GM18861 (cell line): Measurements from ENCODE around the gene TTF2.
"Not testable (repeated sequence)": the region's sequence is repeated elsewhere in the genome, so short reads cannot be mapped to it uniquely, and the experiment has no call there.

Source experiments
- ATAC-seq: cut with Tn5 transposase; IDR thresholded peaks from one replicate; pipeline ENCODE4 v1.9.1; 2021; ENCODE audit not compliant: unreplicated experiment

The TTF2 gene

GRCh38 chr1:117092594-117092993 lies 32.5 kb downstream of the TTF2 start:
- ATAC-seq = no peak

- no peak for ATAC-seq
Measured at GRCh38 chr1:117093091-117093534, 33.0 kb downstream of the TTF2 start.

DNA sequence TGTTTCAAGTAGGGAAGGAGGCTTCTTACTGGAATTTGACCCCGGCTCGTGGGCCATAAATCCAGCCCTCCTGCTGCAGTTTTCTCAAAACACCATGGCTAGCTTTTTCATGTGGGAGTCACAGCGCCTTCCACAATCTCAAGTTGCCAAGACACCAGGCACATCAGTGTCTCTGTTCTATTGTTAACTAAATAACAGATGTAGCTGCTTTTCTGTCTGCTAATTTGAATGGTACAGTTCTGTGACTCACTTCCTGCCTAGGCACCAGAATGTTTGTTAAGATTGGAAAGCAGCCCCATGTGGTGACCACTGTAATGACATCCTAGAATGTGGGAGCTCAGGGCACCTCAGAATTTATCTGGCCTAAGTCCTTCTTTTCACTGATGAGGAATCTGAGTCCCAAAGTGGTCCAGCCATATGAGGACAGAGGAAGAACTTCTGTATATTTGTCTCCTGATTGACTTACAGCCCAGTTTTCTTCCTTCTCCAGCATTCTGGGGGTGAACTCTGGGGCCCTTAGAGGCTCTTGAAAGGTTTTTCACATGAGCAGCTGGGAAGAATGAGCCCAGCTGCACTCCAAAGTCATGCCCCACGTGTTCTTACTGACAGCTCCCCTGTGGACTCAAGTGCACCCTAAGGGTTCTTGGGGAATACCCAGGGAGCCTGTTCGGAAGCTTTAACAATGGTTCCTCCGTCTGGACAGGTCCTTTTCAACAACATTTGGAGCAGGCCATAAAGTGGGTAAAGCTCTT lies 33.9 kb downstream of the TTF2 start:
- peak; percentile 89 for ATAC-seq

- no peak for ATAC-seq
Measured at GRCh38 chr1:117094841-117095604, 34.9 kb downstream of the TTF2 start.

DNA sequence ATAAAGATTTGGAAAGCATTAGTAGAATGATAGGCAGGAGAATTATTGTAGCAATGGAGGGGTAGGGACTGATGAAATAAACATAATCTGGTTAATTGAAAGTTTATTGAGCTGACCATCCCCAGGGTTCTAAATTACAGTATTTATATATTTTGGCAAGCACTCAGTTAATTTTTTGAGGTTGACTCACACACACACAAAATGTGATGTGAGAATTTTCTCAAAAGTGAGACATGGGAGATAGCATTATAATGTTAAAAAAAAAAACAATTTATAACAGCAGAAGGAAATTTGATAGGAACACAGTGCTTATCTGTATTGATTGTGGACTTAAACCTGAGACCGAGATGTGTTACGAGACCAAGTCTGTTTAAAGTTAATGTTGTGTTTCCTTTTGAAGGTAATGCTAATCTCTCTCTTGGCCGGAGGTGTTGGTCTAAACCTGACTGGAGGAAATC lies 36.9 kb downstream of the TTF2 start:
- ATAC-seq = no peak

GRCh38 chr1:117097443-117097842 lies 37.3 kb downstream of the TTF2 start:
- ATAC-seq = no peak

- ATAC-seq = no peak
Measured at GRCh38 chr1:117098287-117098890, 38.3 kb downstream of the TTF2 start.

GRCh38 chr1:117101334-117101733 lies 41.2 kb downstream of the TTF2 start:
- ATAC-seq = no peak

GRCh38 chr1:117101858-117102257 lies 41.7 kb downstream of the TTF2 start:
- ATAC-seq = not testable (repeated sequence)

GRCh38 chr1:117104986-117105385 lies 44.9 kb downstream of the TTF2 start:
- ATAC-seq = no peak

GRCh38 chr1:117105722-117106121 lies 45.6 kb downstream of the TTF2 start:
- ATAC-seq = no peak

- no peak for ATAC-seq
Measured at GRCh38 chr1:117106478-117106877, 46.4 kb downstream of the TTF2 start.

DNA sequence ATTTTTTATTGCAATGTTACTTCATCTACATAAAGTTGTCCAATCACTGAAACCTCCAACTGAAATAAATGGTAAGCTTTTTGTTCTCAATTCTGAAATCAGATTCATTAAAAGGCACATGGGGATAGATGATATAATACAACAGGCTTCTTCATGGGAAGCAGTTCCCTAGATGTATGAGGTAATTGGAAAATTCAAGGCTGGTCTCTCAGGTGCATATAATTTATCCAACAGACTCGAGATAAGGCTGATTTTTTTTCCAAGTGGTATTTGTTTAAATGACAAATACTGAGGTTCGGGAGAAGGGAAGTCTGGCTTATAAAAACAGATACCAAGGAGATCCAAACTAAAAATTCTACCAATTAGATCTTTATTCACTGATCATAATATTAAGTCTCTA lies 47.2 kb downstream of the TTF2 start:
- ATAC-seq = no peak

DNA sequence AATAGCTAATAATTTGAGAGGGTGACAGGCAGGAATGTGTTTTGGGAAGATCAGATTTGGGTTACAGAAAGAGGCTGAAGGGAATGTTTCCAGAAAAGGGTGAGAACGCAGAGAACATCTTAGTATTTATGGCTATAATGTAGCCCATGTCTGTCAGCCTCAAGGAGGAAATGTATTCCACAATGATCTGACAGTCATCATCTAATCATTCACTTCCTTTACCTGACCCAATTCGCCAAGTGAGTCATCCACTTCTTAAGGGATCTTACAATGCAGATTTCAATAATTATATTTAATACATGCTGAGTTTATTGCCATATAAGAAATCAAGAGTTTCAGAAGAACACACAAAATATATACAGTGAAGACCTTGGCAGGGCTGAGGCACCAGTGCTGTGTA lies 50.6 kb downstream of the TTF2 start:
- no peak for ATAC-seq

- ATAC-seq = no peak
Measured at GRCh38 chr1:117112047-117112717, 52.1 kb downstream of the TTF2 start.

DNA sequence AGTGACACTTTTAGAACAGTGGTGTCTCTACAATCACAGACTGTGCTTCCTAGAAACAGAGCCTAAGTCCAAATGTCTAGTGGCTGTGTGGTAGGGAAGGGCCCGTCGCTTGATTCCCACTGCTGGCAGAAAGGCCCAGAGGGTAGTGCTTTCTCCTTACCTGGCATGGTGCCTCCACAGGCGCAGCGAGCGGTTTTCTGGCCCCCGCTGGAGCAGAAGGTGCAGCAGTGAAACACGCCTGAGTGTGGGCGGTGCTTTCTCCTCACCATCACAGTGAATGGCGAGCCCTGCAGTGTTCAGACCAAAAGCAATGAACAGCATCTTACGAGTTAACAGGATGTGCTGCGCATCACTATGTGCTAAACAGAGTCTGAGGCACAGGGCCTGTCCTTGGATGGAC lies 53.1 kb downstream of the TTF2 start:
- no peak for ATAC-seq

GRCh38 chr1:117114877-117115276 lies 54.8 kb downstream of the TTF2 start:
- ATAC-seq = no peak

DNA sequence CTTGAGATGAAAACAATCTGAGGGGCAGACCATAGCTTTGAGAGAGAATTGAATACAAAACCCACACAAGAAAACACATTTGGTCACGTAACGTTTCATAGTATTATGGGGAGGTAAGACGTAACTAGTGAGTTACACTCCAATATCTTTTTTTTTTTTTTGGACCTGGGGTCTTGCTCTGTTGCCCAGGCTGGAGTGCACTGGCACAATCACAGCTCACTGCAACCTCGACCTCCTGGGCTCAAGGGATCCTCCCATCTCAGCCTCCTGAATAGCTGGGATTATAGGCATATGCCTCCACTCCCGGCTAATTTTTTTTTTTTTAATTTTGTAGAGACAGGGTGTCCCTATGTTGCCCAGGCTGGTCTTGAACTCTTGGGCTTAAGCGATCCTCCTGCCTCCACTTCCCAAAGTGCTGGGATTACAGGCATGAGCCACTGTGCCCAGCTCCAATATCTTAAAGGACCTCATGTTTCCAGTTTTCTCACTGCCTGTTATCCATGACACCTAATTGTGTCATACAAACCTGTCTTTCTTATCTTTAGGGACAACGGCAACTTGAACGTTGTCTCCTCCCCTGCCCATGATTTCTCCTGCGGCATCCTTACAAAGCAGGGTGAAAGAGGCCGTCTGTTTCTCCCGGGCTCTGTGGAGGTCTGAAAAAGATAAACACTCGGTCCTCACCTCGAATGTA lies 56.1 kb downstream of the TTF2 start:
- no peak for ATAC-seq

GRCh38 chr1:117116784-117117130 lies 56.6 kb downstream of the TTF2 start:
- ATAC-seq = no peak

DNA sequence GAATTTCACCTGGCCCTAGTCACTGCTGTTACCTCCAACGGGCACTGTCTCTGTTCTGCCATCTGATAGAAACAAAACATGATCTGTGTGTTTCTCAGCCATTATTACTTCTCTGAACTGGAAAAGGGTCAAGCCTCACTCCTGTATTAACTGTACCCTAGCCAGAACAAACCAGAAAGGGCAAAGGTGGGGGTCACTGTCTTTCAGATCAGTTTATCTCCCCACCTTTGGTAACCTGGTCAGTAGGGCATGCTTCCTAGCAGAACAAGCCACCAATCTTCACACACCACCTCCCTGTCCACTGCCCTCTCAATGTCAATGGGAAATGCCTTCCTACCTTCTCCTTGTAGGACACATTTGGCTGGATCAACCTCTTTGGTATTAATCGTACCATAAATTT lies 57.6 kb downstream of the TTF2 start:
- ATAC-seq = no peak

DNA sequence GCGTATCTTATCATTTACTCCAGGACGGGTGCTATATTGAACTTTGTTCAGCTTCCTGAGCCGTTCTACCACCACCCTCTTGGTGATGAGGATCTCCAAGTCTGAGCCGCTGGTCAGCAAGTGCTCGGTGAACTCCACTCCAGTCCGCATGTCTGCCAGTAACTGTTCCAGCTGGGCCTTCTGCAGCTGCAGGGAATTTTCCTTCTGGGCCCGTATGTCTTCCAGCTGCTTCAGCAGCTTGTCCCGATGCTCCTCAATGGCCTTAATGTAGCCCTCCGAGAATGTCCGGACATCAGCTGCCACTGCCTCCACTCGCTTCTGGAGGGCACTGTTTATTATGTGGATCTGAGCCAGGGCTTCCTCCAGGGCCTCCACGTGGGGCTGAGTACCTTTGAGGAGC lies 58.0 kb downstream of the TTF2 start:
- no peak for ATAC-seq
